Heart right ventricle (tissue), 16 donors: ENCODE measurements around the gene RANBP3. TPM values are rescaled to one million over a fixed set of nuclear protein-coding genes. Genes with fewer than 3 reads are reported as not detected.

Source experiments
- ATAC-seq, 8 donors: fragments of 200-7000 bp; cut with Tn5 transposase; one replicate each; pipeline ENCODE4 v1.9.1; 2020; ENCODE audit warnings: mild to moderate bottlenecking in 8 of 8, moderate library complexity in 8 of 8, moderate number of reproducible peaks in 1 of 8
- DNase-seq, 2 donors: peaks; one replicate each; pipeline ENCODE4 v3.0.0-alpha.2; 2020
- H3K27ac ChIP-seq, 10 donors: fragments of 200-600 bp; sonication (generic) in 2 of 10; one replicate each; pipeline versions ENCODE4 v1.5.0 to v1.8.0; 2020 to 2022; ENCODE audit warnings: mild to moderate bottlenecking in 3 of 10
- H3K27me3 ChIP-seq, 7 donors: fragments of 200-600 bp; one replicate each; pipeline ENCODE4 v1.8.0; 2021 to 2022; ENCODE audit warnings: mild to moderate bottlenecking in 2 of 7
- H3K36me3 ChIP-seq, 9 donors: fragments of 200-600 bp; sonication (generic) in 1 of 9; one replicate each; pipeline versions ENCODE4 v1.5.0 to v1.8.0; 2020 to 2022; ENCODE audit warnings: mild to moderate bottlenecking in 2 of 9
- H3K4me1 ChIP-seq, 9 donors: fragments of 200-600 bp; sonication (generic) in 1 of 9; one replicate each; pipeline versions ENCODE4 v1.5.0 to v1.8.0; 2020 to 2022; ENCODE audit warnings: mild to moderate bottlenecking in 4 of 9
- H3K4me3 ChIP-seq, 10 donors: fragments of 200-600 bp; sonication (generic) in 2 of 10; one replicate each; pipeline versions ENCODE4 v1.5.0 to v1.8.0; 2020 to 2022; ENCODE audit warnings: mild to moderate bottlenecking in 7 of 10, moderate library complexity in 2 of 10
- H3K9me3 ChIP-seq, 11 donors: fragments of 200-600 bp in 10 of 11; sonication (generic) in 2 of 11; one replicate each; pipeline versions ENCODE4 v1.5.0 to v1.8.0; 2013 to 2022; ENCODE audit warnings: mild to moderate bottlenecking in 2 of 11, control low read depth in 1 of 11, moderate library complexity in 1 of 11
- WGBS, 2 donors: extraction: QIAGEN DNeasy Blood & Tissue Kit; methylation state at CpG; one replicate each; pipeline ENCODE4 v1.1.7; 2013; ENCODE audit warnings: inconsistent platforms in 1 of 2; 5-methylcytosine and 5-hydroxymethylcytosine counted together
- intact Hi-C, 10 donors: fragments of 100-400 bp; cut with DNase I; formaldehyde crosslinking; loops; one replicate each; pipeline versions ENCODE4 v1.11.1 to v1.14.2; 2022
- polyA plus RNA-seq, 2 donors: library from polyadenylated mRNA; stranded (reverse); fragments of 200-250 nt; gene quantifications; one replicate each; pipeline ENCODE4 v1.2.3, GENCODE V29; 2013
- total RNA-seq, 10 donors: library from RNA; stranded (reverse); fragmentation: NEBNext Ultra II Directional in 3 of 10; extraction: Animal tissue kit (Norgen Biotek cat#: 25700) in 3 of 10; gene quantifications; one replicate each; pipeline versions ENCODE4 v1.2.1 to v1.2.4, GENCODE V29; 2021 to 2023
- TF ChIP-seq, protein P1 (sequence below), 9 donors: fragments of 200-600 bp; sonication (generic) in 2 of 9; IDR thresholded peaks; one replicate each; pipeline versions ENCODE4 v1.5.0 to v1.8.0; 2021 to 2022; ENCODE audit warnings: antibody characterized with exemption in 9 of 9, mild to moderate bottlenecking in 5 of 9, moderate library complexity in 1 of 9
- donor health status: Arrhythmogenic right ventricular cardiomyopathy.
- donor health status: ischemic (EF 13 %, LVEDD 7.1; RV severe dilation, severe dysfunction).
- donor health status: healthy with polysubstance abuse.
- donor health status: DM: no; HTN: yes; CAD: no.
- donor health status: DM: no; HTN: no; CAD: no.
- donor health status: ischemic (EF 25% LVEDD 6.9; RV normal size, moderate dysfunction).
- donor health status: ischemic (EF 25% LVEDD 5.7; RV mildly dilated, moderate dysfunction).
- donor health status: healthy.
- donor health status: DM: yes; HTN: yes; CAD: no.
- donor health status: Ischemic cardiomyopathy.
- donor health status: ischemic (EF 35%, LVEDD 5.7; RV mildly dilated, moderate dysfunction).
- donor health status: nonischemic (EF 11% LVEDD 7.7; RV severe dilation, severe dysfunction).
- donor health status: DM: yes; HTN: yes; CAD: no.
- donor health status: PGD.
- donor health status: ischemic (EF 29% LVEDD 5.4; RV normal size, mild dysfunction).
- donor health status: nonischemic (EF 23%, LVEDD 6.1; RV moderate dilation, normal function).

Gene RANBP3
- total and polyA plus RNA-seq, 12 donors: 29.5 to 76.1 (median 63.0) TPM

DNA sequence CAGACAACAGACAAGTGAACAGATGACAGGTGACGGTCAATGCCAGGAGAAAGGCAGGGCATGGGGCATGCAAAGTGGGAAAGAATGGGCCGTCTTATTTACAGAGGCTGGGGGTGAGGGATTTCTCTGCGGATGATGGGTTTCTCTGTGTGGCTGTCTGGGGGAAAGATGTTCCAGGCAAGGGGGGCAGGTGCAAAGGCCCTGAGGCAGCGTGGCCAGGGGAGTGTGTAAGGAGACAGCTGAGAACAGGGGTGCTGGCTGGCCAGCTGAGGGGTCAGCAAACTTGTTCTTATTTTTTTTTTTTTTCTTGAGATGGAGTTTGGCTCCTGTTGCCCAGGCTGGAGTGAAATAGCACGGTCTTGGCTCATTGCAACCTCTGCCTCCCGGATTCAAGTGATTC lies 21.8 kb upstream of the RANBP3 start:
- intact Hi-C loops: no loop called here
- peaks cover 0 to under 1% (median 0%) of the 10 kb centered on the region in 9 donors for H3K4me1 ChIP-seq
- TF ChIP-seq, protein P1, sequence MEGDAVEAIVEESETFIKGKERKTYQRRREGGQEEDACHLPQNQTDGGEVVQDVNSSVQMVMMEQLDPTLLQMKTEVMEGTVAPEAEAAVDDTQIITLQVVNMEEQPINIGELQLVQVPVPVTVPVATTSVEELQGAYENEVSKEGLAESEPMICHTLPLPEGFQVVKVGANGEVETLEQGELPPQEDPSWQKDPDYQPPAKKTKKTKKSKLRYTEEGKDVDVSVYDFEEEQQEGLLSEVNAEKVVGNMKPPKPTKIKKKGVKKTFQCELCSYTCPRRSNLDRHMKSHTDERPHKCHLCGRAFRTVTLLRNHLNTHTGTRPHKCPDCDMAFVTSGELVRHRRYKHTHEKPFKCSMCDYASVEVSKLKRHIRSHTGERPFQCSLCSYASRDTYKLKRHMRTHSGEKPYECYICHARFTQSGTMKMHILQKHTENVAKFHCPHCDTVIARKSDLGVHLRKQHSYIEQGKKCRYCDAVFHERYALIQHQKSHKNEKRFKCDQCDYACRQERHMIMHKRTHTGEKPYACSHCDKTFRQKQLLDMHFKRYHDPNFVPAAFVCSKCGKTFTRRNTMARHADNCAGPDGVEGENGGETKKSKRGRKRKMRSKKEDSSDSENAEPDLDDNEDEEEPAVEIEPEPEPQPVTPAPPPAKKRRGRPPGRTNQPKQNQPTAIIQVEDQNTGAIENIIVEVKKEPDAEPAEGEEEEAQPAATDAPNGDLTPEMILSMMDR (IDR thresholded peaks at IDR 0.05): no peak
- 97 to 98% methylated on average over 6 of the region's 6 CpGs for WGBS, 2 donors
- H3K9me3 ChIP-seq: no peaks in the 10 kb centered on the region
- H3K27ac ChIP-seq: no peak overlapping the region
- H3K4me3 ChIP-seq: no peak overlapping the region
- DNase-seq (no peak), ATAC-seq (no peak)
- H3K27me3 ChIP-seq: no peaks in the 10 kb centered on the region
- peaks cover 0 to 67% (median 8%) of the 10 kb centered on the region in 9 donors for H3K36me3 ChIP-seq

GRCh38 chr19:5997371-5997770 lies 19.4 kb upstream of the RANBP3 start:
- Histone ChIP-seq H3K9me3 (no peaks in the 10 kb centered on the region), H3K4me1 (peaks cover 3 to 21% (median 16%) of the 10 kb centered on the region in 9 donors), H3K4me3 (no peak overlapping the region), H3K27ac (no peak overlapping the region), H3K36me3 (peaks cover 0 to 49% (median 8%) of the 10 kb centered on the region in 9 donors), H3K27me3 (no peaks in the 10 kb centered on the region)
- DNase-seq (no peak), ATAC-seq (no peak)
- TF ChIP-seq, protein P1 (IDR thresholded peaks at IDR 0.05): no peak
- WGBS, 2 donors: 84 to 90% methylated on average over 17 of the region's 17 CpGs
- intact Hi-C loops: no loop called here

GRCh38 chr19:5996623-5997320 lies 18.8 kb upstream of the RANBP3 start:
- Histone ChIP-seq H3K27ac (no peak overlapping the region), H3K9me3 (no peaks in the 10 kb centered on the region), H3K27me3 (no peaks in the 10 kb centered on the region), H3K4me3 (no peak overlapping the region), H3K36me3 (peaks cover 0 to 43% (median 8%) of the 10 kb centered on the region in 9 donors), H3K4me1 (peaks cover 3 to 21% (median 16%) of the 10 kb centered on the region in 9 donors)
- no peak for DNase-seq
- no peak for ATAC-seq
- 93 to 94% methylated on average over 37 of the region's 37 CpGs for WGBS, 2 donors
- TF ChIP-seq, protein P1 (IDR thresholded peaks at IDR 0.05): no peak
- intact Hi-C loops: no loop called here

- H3K27me3 ChIP-seq: no peaks in the 10 kb centered on the region
- ATAC-seq (no peak), DNase-seq (no peak)
- no peak overlapping the region for H3K4me3 ChIP-seq
- intact Hi-C loops: no loop called here
- no peaks in the 10 kb centered on the region for H3K9me3 ChIP-seq
- WGBS, 2 donors: 94 to 96% methylated on average over 26 of the region's 26 CpGs
- H3K27ac ChIP-seq: no peak overlapping the region
- TF ChIP-seq, protein P1 (IDR thresholded peaks at IDR 0.05): no peak
- H3K4me1 ChIP-seq: peaks cover 3 to 21% (median 16%) of the 10 kb centered on the region in 9 donors
- H3K36me3 ChIP-seq: peaks cover 0 to 38% (median 8%) of the 10 kb centered on the region in 9 donors
Observed at GRCh38 chr19:5996102-5996501, 18.2 kb upstream of the RANBP3 start.
